VCaP (cell line): ENCODE measurements around the gene ARHGAP1.
"Not testable (repeated sequence)": the region's sequence is repeated elsewhere in the genome, so short reads cannot be mapped to it uniquely, and the experiment has no call there.

Source experiments
- H3K27ac ChIP-seq: fragments of 450-650 bp; 2 replicates; pipeline ENCODE4 v1.5.1; 2017
- CTCF ChIP-seq: fragments of 450-650 bp; conservative IDR thresholded peaks from 2 replicates; pipeline ENCODE4 v1.5.1; 2017; ENCODE audit warnings: mild to moderate bottlenecking, moderate library complexity

Gene ARHGAP1

GRCh38 chr11:46676436-46677158 lies 23.8 kb downstream of the ARHGAP1 start:
- no peak for TF ChIP-seq CTCF
- H3K27ac ChIP-seq, result no peak overlapping the region

- no peak for TF ChIP-seq CTCF
- H3K27ac ChIP-seq, result no peak overlapping the region
These were observed 24.5 kb downstream of the ARHGAP1 start for GRCh38 chr11:46675949-46676348.

- TF ChIP-seq CTCF, result no peak
- H3K27ac ChIP-seq, result no peak overlapping the region
These were observed 25.0 kb downstream of the ARHGAP1 start for GRCh38 chr11:46675288-46675851.

- no peak overlapping the region for H3K27ac ChIP-seq
- no peak for TF ChIP-seq CTCF
These were observed 25.7 kb downstream of the ARHGAP1 start for GRCh38 chr11:46674463-46675287.

GRCh38 chr11:46673713-46674462 lies 26.5 kb downstream of the ARHGAP1 start:
- H3K27ac ChIP-seq, result no peak overlapping the region
- TF ChIP-seq CTCF, result no peak

GRCh38 chr11:46672381-46672839 lies 28.0 kb downstream of the ARHGAP1 start:
- H3K27ac ChIP-seq, result no peak overlapping the region
- no peak for TF ChIP-seq CTCF

- TF ChIP-seq CTCF, result no peak
- no peak overlapping the region for H3K27ac ChIP-seq
These were observed 28.5 kb downstream of the ARHGAP1 start for GRCh38 chr11:46671958-46672315.

- H3K27ac ChIP-seq, result not testable (repeated sequence)
These were observed 29.9 kb downstream of the ARHGAP1 start for GRCh38 chr11:46670521-46670920.
